SK-N-SH treated with all-trans-retinoic acid at 6 μM for 48 hours (cell line): ENCODE data around the gene SH2D2A.

Source experiments
- ATAC-seq: fragments of 200-7000 bp; cut with Tn5 transposase; 3 replicates; pipeline ENCODE4 v1.9.1; 2020; ENCODE audit warnings: mild to moderate bottlenecking, moderate library complexity
- ARNTL ChIP-seq: fragments of 450-650 bp; formaldehyde crosslinking; IDR thresholded peaks from 2 replicates; pipeline ENCODE4 v1.5.0; 2020; ENCODE audit warnings: low read depth, mild to moderate bottlenecking, moderate library complexity, borderline replicate concordance
- BACH2 ChIP-seq: fragments of 250-450 bp; sonication (Bioruptor Pico); IDR thresholded peaks from 2 replicates; pipeline ENCODE4 v1.9.0; 2021; ENCODE audit warnings: mild to moderate bottlenecking, borderline replicate concordance
- CREB5 ChIP-seq: fragments of 250-450 bp; sonication (Bioruptor Pico); IDR thresholded peaks from 2 replicates; pipeline ENCODE4 v1.5.1; 2020; ENCODE audit warnings: low read depth, mild to moderate bottlenecking, moderate library complexity
- CSDC2 ChIP-seq: fragments of 250-450 bp; sonication (Bioruptor Pico); IDR thresholded peaks from 2 replicates; pipeline ENCODE4 v1.5.0; 2020; ENCODE audit warnings: mild to moderate bottlenecking, moderate library complexity
- CSRNP3 ChIP-seq: fragments of 250-450 bp; sonication (Bioruptor Pico); IDR thresholded peaks from 2 replicates; pipeline ENCODE4 v1.5.1; 2021; ENCODE audit warnings: mild to moderate bottlenecking, moderate library complexity
- ESRRG ChIP-seq: fragments of 250-450 bp; sonication (Bioruptor Pico); IDR thresholded peaks from 2 replicates; pipeline ENCODE4 v1.6.1; 2021; ENCODE audit warnings: mild to moderate bottlenecking
- GLIS3 ChIP-seq: fragments of 250-450 bp; sonication (Bioruptor Pico); IDR thresholded peaks from 2 replicates; pipeline ENCODE4 v1.5.0; 2020; ENCODE audit warnings: mild to moderate bottlenecking, moderate library complexity
- ISL1 ChIP-seq: fragments of 250-450 bp; sonication (Bioruptor Pico); IDR thresholded peaks from 2 replicates; pipeline ENCODE4 v2.1.2; 2022; ENCODE audit warnings: mild to moderate bottlenecking, moderate library complexity
- OSR1 ChIP-seq: fragments of 250-450 bp; sonication (Bioruptor Pico); IDR thresholded peaks from 2 replicates; pipeline ENCODE4 v1.8.0; 2022; ENCODE audit warnings: moderate library complexity, mild to moderate bottlenecking, inconsistent platforms
- PATZ1 ChIP-seq: fragments of 250-450 bp; sonication (Bioruptor Pico); IDR thresholded peaks from 2 replicates; pipeline ENCODE4 v1.8.0; 2020; ENCODE audit warnings: mild to moderate bottlenecking, moderate library complexity, borderline replicate concordance
- POU6F1 ChIP-seq: fragments of 250-450 bp; sonication (Bioruptor Pico); IDR thresholded peaks from 2 replicates; pipeline ENCODE4 v1.8.0; 2021; ENCODE audit warnings: low read depth, mild to moderate bottlenecking, moderate library complexity, borderline replicate concordance
- RARB ChIP-seq: fragments of 250-450 bp; sonication (Bioruptor Pico); IDR thresholded peaks from 2 replicates; pipeline ENCODE4 v1.8.0; 2021; ENCODE audit warnings: mild to moderate bottlenecking, moderate library complexity
- SNAI2 ChIP-seq: fragments of 250-450 bp; sonication (Bioruptor Pico); IDR thresholded peaks from 2 replicates; pipeline ENCODE4 v1.5.0; 2020; ENCODE audit warnings: mild to moderate bottlenecking, moderate library complexity
- TCF4 ChIP-seq: fragments of 250-450 bp; sonication (Bioruptor Pico); IDR thresholded peaks from 2 replicates; pipeline ENCODE4 v1.8.0; 2021; ENCODE audit warnings: mild to moderate bottlenecking, moderate library complexity, borderline replicate concordance
- TOX ChIP-seq: fragments of 250-450 bp; sonication (Bioruptor Pico); IDR thresholded peaks from 2 replicates; pipeline ENCODE4 v1.8.0; 2021; ENCODE audit warnings: mild to moderate bottlenecking, moderate library complexity, borderline replicate concordance
- ZC3H10 ChIP-seq: fragments of 250-450 bp; sonication (Bioruptor Pico); IDR thresholded peaks from 2 replicates; pipeline ENCODE4 v1.5.1; 2021; ENCODE audit warnings: mild to moderate bottlenecking, moderate library complexity
- ZFP3 ChIP-seq: fragments of 250-450 bp; sonication (Bioruptor Pico); IDR thresholded peaks from 2 replicates; pipeline ENCODE4 v1.5.0; 2020; ENCODE audit warnings: mild to moderate bottlenecking, moderate library complexity
- ZFP30 ChIP-seq: fragments of 450-650 bp; formaldehyde crosslinking; IDR thresholded peaks from 2 replicates; pipeline ENCODE4 v1.5.0; 2022; ENCODE audit warnings: mild to moderate bottlenecking, moderate library complexity
- ZNF70 ChIP-seq: fragments of 450-650 bp; formaldehyde crosslinking; IDR thresholded peaks from 2 replicates; pipeline ENCODE4 v1.5.0; 2020; ENCODE audit warnings: mild to moderate bottlenecking, moderate library complexity
- ZNF8 ChIP-seq: fragments of 450-650 bp; formaldehyde crosslinking; IDR thresholded peaks from 2 replicates; pipeline ENCODE4 v1.5.0; 2020; ENCODE audit warnings: mild to moderate bottlenecking, moderate library complexity
- TF ChIP-seq, protein P1 (sequence below): fragments of 250-450 bp; sonication (Bioruptor Pico); IDR thresholded peaks from 2 replicates; pipeline ENCODE4 v1.5.0; 2020; ENCODE audit warnings: mild to moderate bottlenecking, moderate library complexity

Gene SH2D2A

GRCh38 chr1:156851779-156852417 is 35.2 kb upstream of the SH2D2A start:
- 0 out of 2 replicates have a peak, but pooled peaks have one; percentile 1 for TF ChIP-seq ZNF70 (CRISPR knock-in tag)
- no peak for TF ChIP-seq PATZ1 (CRISPR knock-in tag)
- no peak for TF ChIP-seq TCF4 (CRISPR knock-in tag)
- no peak for TF ChIP-seq OSR1 (CRISPR knock-in tag)
- ATAC-seq = peak; percentile 29

GRCh38 chr1:156849151-156849496 is 32.5 kb upstream of the SH2D2A start:
- TF ChIP-seq ARNTL (CRISPR knock-in tag) = no peak
- no peak for TF ChIP-seq SNAI2 (CRISPR knock-in tag)
- TF ChIP-seq TCF4 (CRISPR knock-in tag) = no peak
- TF ChIP-seq TOX (CRISPR knock-in tag) = no peak
- no peak for TF ChIP-seq CREB5
- TF ChIP-seq PATZ1 (CRISPR knock-in tag) = no peak
- no peak for TF ChIP-seq ZC3H10 (CRISPR knock-in tag)
- no peak for TF ChIP-seq ZFP3 (CRISPR knock-in tag)
- TF ChIP-seq, protein P1, sequence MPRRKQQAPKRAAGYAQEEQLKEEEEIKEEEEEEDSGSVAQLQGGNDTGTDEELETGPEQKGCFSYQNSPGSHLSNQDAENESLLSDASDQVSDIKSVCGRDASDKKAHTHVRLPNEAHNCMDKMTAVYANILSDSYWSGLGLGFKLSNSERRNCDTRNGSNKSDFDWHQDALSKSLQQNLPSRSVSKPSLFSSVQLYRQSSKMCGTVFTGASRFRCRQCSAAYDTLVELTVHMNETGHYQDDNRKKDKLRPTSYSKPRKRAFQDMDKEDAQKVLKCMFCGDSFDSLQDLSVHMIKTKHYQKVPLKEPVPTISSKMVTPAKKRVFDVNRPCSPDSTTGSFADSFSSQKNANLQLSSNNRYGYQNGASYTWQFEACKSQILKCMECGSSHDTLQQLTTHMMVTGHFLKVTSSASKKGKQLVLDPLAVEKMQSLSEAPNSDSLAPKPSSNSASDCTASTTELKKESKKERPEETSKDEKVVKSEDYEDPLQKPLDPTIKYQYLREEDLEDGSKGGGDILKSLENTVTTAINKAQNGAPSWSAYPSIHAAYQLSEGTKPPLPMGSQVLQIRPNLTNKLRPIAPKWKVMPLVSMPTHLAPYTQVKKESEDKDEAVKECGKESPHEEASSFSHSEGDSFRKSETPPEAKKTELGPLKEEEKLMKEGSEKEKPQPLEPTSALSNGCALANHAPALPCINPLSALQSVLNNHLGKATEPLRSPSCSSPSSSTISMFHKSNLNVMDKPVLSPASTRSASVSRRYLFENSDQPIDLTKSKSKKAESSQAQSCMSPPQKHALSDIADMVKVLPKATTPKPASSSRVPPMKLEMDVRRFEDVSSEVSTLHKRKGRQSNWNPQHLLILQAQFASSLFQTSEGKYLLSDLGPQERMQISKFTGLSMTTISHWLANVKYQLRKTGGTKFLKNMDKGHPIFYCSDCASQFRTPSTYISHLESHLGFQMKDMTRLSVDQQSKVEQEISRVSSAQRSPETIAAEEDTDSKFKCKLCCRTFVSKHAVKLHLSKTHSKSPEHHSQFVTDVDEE (CRISPR knock-in tag) = no peak
- no peak for TF ChIP-seq BACH2 (CRISPR knock-in tag)
- no peak for TF ChIP-seq ESRRG (CRISPR knock-in tag)
- no peak for TF ChIP-seq ZFP30 (CRISPR knock-in tag)
- TF ChIP-seq CSDC2 (CRISPR knock-in tag) = no peak
- TF ChIP-seq POU6F1 (CRISPR knock-in tag) = no peak
- TF ChIP-seq RARB (CRISPR knock-in tag) = no peak
- TF ChIP-seq OSR1 (CRISPR knock-in tag) = no peak
- TF ChIP-seq ISL1 (CRISPR knock-in tag) = no peak
- TF ChIP-seq ZNF8 (CRISPR knock-in tag) = no peak
- no peak for TF ChIP-seq CSRNP3
- no peak for TF ChIP-seq GLIS3 (CRISPR knock-in tag)
- TF ChIP-seq, all 23 proteins: peak for 0
- no peak for ATAC-seq
